OCI-LY1 (cell line): Measurements from ENCODE around the gene DIP2C.

Experiments
- H2AFZ ChIP-seq: fragments of 200-600 bp; sonication (generic), shearing (Covaris generic); 2 replicates; pipeline ENCODE4 v1.6.0; 2014; ENCODE audit warnings: antibody characterized with exemption, mild to moderate bottlenecking, low read length
- H3F3A ChIP-seq: fragments of 200-600 bp; sonication (generic), shearing (Covaris generic); 2 replicates; pipeline ENCODE4 v1.6.0; 2014; ENCODE audit warnings: mild to moderate bottlenecking, antibody characterized with exemption, low read length, moderate library complexity; ENCODE audit not compliant: insufficient read depth
- H3K27ac ChIP-seq: fragments of 200-600 bp; sonication (generic); 2 replicates; pipeline ENCODE4 v1.5.1; 2014; ENCODE audit warnings: low read length, mixed run types, mild to moderate bottlenecking, low read depth; ENCODE audit not compliant: poor library complexity, severe bottlenecking
- H3K27me3 ChIP-seq: fragments of 200-600 bp; sonication (generic); 2 replicates; pipeline ENCODE4 v1.6.0; 2014; ENCODE audit warnings: antibody characterized with exemption, mild to moderate bottlenecking, low read length, moderate library complexity; ENCODE audit not compliant: insufficient read depth
- H3K36me3 ChIP-seq: fragments of 200-600 bp; sonication (generic); 2 replicates; pipeline ENCODE4 v1.6.1; 2014; ENCODE audit warnings: mild to moderate bottlenecking, antibody characterized with exemption, low read length, moderate library complexity, mixed read lengths; ENCODE audit not compliant: insufficient read depth
- H3K4me1 ChIP-seq: fragments of 200-600 bp; sonication (generic); 2 replicates; pipeline ENCODE4 v1.5.1; 2014; ENCODE audit warnings: mild to moderate bottlenecking, low read length, moderate library complexity; ENCODE audit not compliant: insufficient read depth, severe bottlenecking
- H3K4me2 ChIP-seq: fragments of 200-600 bp; sonication (generic), shearing (Covaris generic); 2 replicates; pipeline ENCODE4 v1.6.1; 2014; ENCODE audit warnings: low read length
- H3K4me3 ChIP-seq: fragments of 200-600 bp; sonication (generic); 2 replicates; pipeline ENCODE4 v1.5.1; 2014; ENCODE audit warnings: low read length, low read depth, mild to moderate bottlenecking, mixed read lengths; ENCODE audit not compliant: poor library complexity, severe bottlenecking
- H3K79me2 ChIP-seq: fragments of 200-600 bp; shearing (Covaris generic); 2 replicates; pipeline ENCODE4 v1.6.1; 2016; ENCODE audit warnings: mixed run types, low read length, mixed read lengths; ENCODE audit not compliant: insufficient read depth
- H3K9ac ChIP-seq: fragments of 200-600 bp; sonication (generic), shearing (Covaris generic); 2 replicates; pipeline ENCODE4 v1.6.1; 2014; ENCODE audit warnings: mild to moderate bottlenecking, low read length, mixed read lengths
- H3K9me2 ChIP-seq: fragments of 200-600 bp; sonication (generic), shearing (Covaris generic); 2 replicates; pipeline ENCODE4 v1.6.1; 2014; ENCODE audit warnings: low read depth, mild to moderate bottlenecking, low read length, mixed read lengths
- H3K9me3 ChIP-seq: fragments of 200-600 bp; shearing (Covaris generic); 2 replicates; pipeline ENCODE4 v1.6.1; 2014; ENCODE audit warnings: low read length, mixed read lengths
- H4K20me1 ChIP-seq: fragments of 200-600 bp; sonication (generic), shearing (Covaris generic); 2 replicates; pipeline ENCODE4 v1.6.0; 2016; ENCODE audit warnings: mild to moderate bottlenecking, low read length; ENCODE audit not compliant: insufficient read depth
- EZH2 ChIP-seq: fragments of 200-600 bp; sonication (generic), shearing (Covaris generic); IDR thresholded peaks from 2 replicates; pipeline ENCODE4 v1.8.0; 2017; ENCODE audit warnings: borderline replicate concordance, mixed run types, mild to moderate bottlenecking, antibody characterized with exemption, low read length, moderate library complexity, mixed read lengths
- TF ChIP-seq, protein P1 (sequence below): fragments of 200-600 bp; sonication (generic), shearing (Covaris generic); IDR thresholded peaks from 2 replicates; pipeline ENCODE4 v1.5.1; 2017; ENCODE audit warnings: mild to moderate bottlenecking, antibody characterized with exemption, low read length, moderate library complexity, mixed read lengths

DIP2C gene

DNA sequence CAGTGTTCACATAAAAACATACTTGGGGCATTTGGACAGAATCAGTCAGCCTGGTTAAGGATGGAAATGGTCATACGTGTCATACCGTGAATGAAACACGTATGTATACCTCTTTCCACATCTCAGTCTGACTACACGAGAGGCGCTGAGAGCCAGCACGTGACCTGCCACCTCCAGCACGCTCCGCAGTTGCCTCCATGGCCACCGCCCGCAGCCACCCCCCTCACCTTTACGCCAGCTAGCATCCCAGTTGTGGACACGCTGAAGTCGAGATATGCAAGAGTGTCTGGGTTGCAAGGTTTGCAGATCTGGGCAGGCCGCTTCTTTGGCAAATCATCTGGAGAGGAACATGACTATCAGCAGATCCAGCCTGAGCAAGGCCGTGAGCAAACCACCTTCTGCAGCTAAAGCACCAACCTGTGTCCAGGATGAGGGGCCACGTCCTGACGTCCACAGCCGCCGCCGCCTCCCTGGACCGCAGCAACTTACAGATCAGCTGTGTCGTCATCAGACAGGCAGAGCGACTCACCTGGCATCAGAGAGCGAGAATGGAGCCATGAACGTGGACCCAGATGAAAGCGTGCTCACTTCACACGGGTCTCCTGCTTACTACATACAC is 344.8 kb downstream of the DIP2C start:
- no peak overlapping the region for H3K27ac ChIP-seq
- peaks cover 69% of the 10 kb centered on the region for H3K36me3 ChIP-seq
- H3K79me2 ChIP-seq: no peaks in the 10 kb centered on the region
- H3K4me3 ChIP-seq: no peak overlapping the region
- peaks cover 5% of the 10 kb centered on the region; the same call in 1 of the 2 replicates for H3F3A ChIP-seq
- H4K20me1 ChIP-seq: no peaks in the 10 kb centered on the region
- no peak overlapping the region for H3K4me2 ChIP-seq
- no peak overlapping the region for H2AFZ ChIP-seq
- H3K4me1 ChIP-seq: no peaks in the 10 kb centered on the region
- no peaks in the 10 kb centered on the region for H3K9me2 ChIP-seq
- TF ChIP-seq, protein P1, sequence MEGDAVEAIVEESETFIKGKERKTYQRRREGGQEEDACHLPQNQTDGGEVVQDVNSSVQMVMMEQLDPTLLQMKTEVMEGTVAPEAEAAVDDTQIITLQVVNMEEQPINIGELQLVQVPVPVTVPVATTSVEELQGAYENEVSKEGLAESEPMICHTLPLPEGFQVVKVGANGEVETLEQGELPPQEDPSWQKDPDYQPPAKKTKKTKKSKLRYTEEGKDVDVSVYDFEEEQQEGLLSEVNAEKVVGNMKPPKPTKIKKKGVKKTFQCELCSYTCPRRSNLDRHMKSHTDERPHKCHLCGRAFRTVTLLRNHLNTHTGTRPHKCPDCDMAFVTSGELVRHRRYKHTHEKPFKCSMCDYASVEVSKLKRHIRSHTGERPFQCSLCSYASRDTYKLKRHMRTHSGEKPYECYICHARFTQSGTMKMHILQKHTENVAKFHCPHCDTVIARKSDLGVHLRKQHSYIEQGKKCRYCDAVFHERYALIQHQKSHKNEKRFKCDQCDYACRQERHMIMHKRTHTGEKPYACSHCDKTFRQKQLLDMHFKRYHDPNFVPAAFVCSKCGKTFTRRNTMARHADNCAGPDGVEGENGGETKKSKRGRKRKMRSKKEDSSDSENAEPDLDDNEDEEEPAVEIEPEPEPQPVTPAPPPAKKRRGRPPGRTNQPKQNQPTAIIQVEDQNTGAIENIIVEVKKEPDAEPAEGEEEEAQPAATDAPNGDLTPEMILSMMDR: no peak
- TF ChIP-seq EZH2: no peak
- H3K9me3 ChIP-seq: no peaks in the 10 kb centered on the region
- no peak overlapping the region for H3K9ac ChIP-seq
- H3K27me3 ChIP-seq: no peaks in the 10 kb centered on the region

DNA sequence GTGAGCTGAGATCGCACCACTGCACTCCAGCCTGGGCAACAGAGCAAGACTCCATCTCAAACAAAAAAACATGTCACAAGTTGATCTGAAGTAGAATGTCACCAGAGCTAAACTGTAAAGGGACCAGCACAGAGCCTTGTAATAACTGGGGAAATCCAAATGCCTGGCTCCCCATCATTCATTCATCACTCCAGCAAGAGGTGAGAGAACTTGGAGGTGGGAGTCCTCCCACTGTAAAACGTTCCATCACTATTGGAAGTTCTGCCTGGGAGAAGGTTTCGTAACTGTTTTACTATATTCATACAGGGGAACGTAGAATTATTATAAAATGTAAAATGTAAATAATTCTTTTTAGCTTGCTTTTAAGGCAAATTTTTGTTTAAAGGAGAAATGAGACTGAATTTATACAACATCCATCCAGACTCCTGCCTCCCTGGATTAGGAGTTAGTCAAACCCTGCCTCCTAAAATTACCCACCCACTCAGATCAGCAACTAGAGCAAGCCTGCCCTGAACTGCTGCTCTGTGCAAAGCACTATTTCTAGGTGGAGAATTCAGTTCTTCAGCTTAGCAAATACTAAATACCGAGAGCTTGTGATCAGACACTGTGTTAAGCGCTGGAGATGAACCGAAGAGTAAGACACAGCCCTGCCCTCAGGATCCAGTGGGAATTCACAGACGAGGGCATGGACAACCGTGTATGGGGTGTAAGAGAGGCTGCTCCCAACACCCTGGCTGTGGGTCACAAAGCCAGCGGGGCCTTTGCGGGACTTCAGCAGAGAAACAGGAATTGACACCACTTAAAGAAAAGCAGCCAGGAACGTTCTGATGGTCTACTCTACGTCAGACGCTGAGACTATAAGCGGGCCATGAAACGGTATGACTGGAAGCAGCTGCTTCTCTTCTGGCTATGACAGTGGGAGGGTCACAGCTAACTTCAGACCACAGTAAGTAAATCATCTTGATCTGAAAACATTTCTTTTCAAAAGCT is 345.9 kb downstream of the DIP2C start:
- H3K79me2 ChIP-seq: no peaks in the 10 kb centered on the region
- H3F3A ChIP-seq: peaks cover 5% of the 10 kb centered on the region; the same call in 1 of the 2 replicates
- TF ChIP-seq, protein P1: no peak
- no peak for TF ChIP-seq EZH2
- H3K9ac ChIP-seq: no peak overlapping the region
- H2AFZ ChIP-seq: no peak overlapping the region
- H3K36me3 ChIP-seq: peaks cover 68% of the 10 kb centered on the region
- H3K9me3 ChIP-seq: no peaks in the 10 kb centered on the region
- H3K27me3 ChIP-seq: no peaks in the 10 kb centered on the region
- no peak overlapping the region for H3K4me3 ChIP-seq
- H4K20me1 ChIP-seq: no peaks in the 10 kb centered on the region
- peak overlapping the region; percentile 50 for H3K27ac ChIP-seq
- H3K9me2 ChIP-seq: no peaks in the 10 kb centered on the region
- H3K4me2 ChIP-seq: no peak overlapping the region
- H3K4me1 ChIP-seq: peaks cover 11% of the 10 kb centered on the region

DNA sequence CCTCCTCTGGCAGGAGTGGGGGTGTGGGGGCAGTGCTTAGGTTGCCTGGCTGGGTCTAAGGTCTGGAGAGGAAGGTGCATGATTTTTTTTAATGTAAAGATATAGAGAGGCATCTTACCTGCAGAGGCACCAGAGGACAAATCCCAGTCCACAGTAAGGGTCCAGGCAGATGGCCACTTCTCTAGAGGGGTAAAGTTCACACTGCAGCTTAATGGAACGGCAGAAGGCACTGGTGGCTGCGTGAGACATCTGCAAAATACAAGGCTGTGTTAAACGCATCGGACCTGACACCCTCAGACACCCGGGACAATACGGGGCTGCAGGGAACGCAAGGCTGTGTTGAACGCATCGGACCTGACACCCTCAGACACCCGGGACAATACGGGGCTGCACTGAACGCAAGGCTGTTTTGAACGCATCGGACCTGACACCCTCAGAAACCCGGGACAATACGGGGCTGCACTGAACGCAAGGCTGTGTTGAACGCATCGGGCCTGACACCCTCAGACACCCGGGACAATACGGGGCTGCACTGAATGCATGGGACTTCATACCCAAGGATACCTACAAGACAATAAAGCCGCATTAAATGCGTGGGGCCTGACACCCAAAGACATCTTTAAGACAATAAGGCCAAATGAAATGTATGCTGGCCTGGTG is 348.3 kb downstream of the DIP2C start:
- peaks cover 80% of the 10 kb centered on the region for H3K36me3 ChIP-seq
- H3K79me2 ChIP-seq: no peaks in the 10 kb centered on the region
- no peaks in the 10 kb centered on the region for H3K9me2 ChIP-seq
- no peak overlapping the region for H3K4me3 ChIP-seq
- H3K4me1 ChIP-seq: peaks cover 25% of the 10 kb centered on the region
- H3K4me2 ChIP-seq: no peak overlapping the region
- H2AFZ ChIP-seq: no peak overlapping the region
- peaks cover 5% of the 10 kb centered on the region; the same call in 1 of the 2 replicates for H3F3A ChIP-seq
- no peaks in the 10 kb centered on the region for H4K20me1 ChIP-seq
- TF ChIP-seq EZH2: no peak
- TF ChIP-seq, protein P1: no peak
- H3K27ac ChIP-seq: peak overlapping the region; percentile 35
- no peaks in the 10 kb centered on the region for H3K9me3 ChIP-seq
- H3K9ac ChIP-seq: no peak overlapping the region
- H3K27me3 ChIP-seq: no peaks in the 10 kb centered on the region
